Measurements from ENCODE around the gene NPBWR2.
A peak's percentile ranks its signal among the peaks of the same experiment; 100 is the strongest.

The NPBWR2 gene

DNA sequence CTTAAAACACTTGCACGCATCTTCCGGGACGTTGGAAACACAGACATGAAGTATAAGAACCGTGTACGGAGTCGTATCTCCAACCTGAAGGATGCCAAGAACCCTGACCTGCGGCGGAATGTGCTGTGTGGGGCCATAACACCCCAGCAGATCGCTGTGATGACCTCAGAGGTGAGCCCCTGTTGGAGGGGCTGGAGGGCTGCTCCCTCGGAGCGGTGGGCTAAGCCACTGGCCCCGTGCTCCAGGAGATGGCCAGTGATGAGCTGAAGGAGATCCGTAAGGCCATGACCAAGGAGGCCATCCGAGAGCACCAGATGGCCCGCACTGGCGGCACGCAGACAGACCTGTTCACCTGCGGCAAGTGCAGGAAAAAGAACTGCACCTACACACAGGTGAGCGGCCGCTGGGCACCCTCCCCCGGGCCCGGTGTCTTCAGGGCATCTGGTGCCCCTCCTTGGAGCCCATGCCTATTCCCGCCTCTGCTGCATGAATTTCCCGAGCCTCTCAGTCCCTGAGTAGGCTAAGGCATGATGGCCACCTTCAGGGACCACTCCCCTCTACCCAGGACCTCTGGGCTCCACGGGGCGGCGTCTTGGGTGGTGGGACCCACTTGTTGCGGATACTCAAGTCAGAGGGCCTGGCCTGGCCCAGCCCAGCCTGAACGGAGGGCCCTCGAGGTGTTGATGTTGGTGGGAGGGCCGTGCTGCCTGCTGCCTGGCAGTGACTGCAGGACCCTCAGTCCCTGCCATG lies 36.9 kb downstream of the NPBWR2 start:
- no peak for DNase-seq

- DNase-seq = no peak
These were observed 37.6 kb downstream of the NPBWR2 start for GRCh38 chr20:64069614-64070243.

- no peak for DNase-seq
These were observed 38.2 kb downstream of the NPBWR2 start for GRCh38 chr20:64069209-64069613.

- DNase-seq = no peak
These were observed 38.8 kb downstream of the NPBWR2 start for GRCh38 chr20:64068386-64069208.

GRCh38 chr20:64067733-64068307 lies 39.5 kb downstream of the NPBWR2 start:
- DNase-seq = no peak

DNA sequence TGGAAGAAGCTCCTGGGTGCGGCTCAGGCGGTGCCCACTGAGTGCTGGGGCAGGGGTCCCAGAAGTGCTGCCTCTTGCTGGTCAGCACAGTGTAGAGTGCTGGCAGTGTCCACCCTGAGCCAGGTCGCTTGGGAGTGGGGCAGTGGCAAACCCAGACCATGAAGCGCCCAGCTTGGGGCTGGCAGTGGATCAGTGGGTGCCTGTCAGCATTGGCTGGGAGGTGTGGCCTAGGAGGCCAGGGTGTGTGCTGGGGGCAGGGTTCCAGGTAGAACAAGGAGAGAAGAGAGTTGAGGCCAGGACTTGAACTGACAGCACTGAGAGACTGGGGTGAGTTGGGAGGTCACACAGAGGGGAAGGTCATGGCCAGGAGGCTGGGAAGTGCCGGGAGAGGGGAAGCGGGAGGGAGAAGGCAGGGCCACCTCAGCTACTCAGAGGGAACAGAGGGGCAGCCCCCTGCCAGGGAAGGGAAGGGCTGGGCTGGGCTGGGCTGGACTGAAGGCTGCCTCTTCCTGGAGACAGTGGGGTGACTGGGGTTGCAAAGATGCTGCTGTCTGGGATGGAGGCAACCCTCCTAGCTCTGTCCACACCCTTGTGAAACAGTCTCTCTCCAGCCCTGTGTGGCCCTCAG lies 40.2 kb downstream of the NPBWR2 start:
- no peak for DNase-seq

- no peak for DNase-seq
These were observed 41.4 kb downstream of the NPBWR2 start for GRCh38 chr20:64065974-64066343.

DNA sequence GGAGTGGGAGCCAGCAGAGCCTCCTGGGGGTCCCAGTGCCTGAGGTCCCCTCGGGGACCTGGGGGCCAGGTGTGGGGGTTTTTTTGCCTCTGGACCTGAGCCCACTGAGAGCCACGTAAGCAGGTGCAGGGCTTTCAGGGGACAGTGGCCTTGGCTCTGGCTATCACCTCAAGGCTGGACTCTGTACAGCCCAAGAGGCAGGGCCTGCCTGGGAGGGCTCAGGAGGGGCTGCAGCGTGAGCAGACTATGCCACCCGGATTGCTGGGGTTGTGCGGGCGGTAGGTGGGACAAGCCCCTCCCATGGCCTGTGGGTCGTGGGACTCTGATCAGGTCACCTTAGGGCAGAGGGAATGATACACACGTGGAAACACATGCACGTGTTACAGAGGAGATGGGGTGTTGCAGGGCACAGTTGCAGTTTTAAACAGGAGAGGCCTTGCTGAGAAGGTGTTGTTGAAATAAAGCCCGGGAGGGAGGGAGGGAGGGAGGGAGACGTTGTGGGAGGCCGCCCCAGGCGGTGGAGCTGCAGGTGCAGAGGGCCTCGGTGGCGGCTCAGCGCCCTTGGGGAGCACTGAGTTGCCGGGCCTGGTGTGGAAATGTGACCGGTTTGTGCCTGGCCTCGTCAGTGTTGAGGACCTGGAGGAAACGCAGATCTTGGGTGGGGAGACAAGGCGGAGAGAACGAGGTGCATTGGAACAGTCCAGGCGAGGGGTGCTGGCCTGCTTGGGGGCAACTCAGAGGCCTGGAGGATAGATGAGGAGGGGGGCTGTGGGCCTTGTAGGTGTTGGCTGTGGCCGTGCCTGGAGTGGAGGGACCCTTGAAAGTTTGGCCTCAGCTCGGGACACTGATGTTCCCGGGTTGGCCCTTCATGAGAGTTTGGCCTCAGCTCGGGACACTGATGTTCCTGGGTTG lies 42.0 kb downstream of the NPBWR2 start:
- no peak for DNase-seq

DNA sequence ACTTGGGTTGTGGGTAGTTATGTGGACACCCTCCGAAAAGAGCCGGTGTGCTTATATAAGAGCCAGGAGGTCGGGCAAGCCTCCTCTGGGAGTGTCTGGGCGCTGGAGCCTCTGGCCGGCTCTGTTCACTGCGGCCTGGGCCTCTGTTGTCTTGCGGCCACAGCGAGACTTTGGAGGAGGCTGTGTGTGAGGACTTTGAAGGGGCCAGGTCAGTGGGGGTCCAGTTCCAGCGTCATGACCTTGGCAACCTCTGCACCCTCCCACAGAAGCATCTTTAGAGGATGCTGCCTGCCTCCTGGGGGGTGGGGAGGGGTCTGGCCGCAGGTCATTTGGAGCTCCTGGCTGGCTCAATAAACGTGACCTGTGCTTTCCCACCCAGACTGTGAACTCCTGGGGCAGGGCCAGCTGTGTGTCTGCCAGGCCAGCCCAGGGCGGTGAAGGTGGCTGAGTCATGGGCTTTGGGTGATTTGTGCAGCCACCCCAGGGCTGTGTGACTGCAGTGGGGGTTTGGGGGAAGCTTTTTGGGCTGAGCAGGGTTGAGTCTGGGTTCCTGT lies 43.1 kb downstream of the NPBWR2 start:
- no peak for DNase-seq

DNA sequence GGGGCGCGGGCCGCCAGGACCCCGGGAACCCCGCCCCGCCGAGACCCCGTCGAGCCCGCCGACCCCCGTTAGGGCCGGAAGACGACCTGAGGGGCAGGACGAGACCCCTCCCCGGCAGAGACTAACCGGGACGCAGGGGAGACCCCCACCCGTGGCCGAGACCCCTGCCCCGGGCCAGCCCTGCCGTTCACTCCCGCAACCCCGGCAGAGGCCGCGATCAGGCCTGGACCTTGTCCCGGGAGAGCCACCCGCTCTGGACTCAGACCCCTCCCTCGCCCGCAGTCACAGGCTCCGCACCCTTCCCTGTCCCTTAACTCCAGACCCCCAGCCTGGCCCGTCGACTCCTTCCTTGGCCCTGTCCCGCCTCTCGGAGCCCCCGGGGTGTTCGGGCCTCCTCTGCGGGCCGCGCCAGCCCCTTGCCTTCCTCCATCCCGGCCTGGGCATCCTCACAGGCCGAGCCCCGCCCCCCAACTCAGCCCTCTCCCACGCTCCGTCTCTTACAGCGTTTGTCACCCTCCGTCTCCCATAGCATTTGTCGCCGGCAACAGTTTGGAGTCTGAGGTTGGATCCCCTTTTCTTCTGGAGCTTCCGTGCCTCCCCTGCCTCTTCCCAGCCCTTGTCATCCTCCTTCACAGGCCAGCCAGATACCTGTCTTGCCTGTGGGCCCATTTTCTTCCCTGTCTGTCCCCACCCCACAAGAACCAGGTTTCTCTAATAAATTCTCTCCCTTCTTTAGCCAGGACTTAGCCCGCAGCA lies 43.8 kb downstream of the NPBWR2 start:
- no peak for DNase-seq

GRCh38 chr20:64062596-64063388 lies 44.6 kb downstream of the NPBWR2 start, which contains the start of gene TCEA2:
TSS of gene TCEA2 (plus strand) at chr20:64063198. CDS start at chr20:64063313, 115 bp downstream.
- DNase-seq = peak; percentile 93

GRCh38 chr20:64062276-64062595 lies 45.1 kb downstream of the NPBWR2 start:
- no peak for DNase-seq

DNA sequence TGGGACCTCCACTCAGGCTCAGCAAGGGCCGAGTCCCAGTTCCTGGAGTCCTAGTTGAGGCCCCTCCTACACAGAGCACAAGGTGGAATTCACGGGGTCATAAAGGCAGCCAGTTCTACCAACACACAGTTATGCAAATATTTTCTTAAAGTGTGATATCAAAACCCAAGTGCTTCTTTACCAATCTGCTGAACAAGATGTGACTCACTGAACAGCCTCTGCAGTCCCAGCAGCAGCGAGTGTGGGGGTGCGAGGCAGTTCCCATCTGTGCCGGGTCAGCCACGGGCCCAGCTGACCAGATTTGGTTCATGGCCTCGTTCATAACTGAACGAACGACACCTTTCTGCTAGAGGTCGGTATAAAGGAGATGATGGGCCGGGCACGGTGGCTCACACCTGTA lies 48.8 kb downstream of the NPBWR2 start:
- DNase-seq = no peak

GRCh38 chr20:64057628-64058498 lies 49.5 kb downstream of the NPBWR2 start:
- DNase-seq = no peak

DNA sequence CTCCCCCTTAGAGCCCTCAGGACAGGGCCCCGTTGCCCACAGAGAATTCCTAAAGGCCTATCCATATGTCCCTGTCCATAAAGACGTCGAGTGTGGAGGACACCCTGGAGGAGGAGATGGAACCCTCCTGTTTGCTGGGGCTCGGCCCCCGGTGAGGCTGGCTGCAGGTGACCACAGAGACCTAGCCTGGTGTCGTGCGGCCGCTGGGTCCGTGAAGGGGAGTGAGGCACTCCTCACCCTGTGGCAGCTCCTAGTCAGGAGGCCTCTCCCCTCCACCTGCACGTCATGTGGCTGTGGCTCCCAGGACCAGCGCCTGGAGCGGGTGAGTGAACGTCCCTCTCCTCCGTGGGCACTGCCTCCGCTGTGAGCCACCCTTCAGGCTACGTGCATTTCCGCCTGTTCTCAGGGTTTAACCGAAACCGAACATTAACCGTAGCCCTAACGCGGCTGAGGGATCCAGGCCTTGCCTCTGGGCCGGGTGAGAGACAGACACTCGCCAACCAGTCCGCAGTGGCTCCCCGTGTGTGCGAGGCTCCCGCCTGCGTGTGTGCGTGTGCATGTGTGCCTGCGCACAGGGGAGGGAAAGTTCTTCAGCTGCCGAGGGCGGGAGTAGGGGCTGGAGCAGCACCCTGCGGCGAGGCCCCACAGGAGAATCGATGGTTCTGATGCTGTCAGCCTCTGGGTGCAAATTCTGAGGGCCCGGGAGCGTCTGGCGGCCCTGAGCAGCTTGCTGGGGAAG lies 50.3 kb downstream of the NPBWR2 start:
- no peak for DNase-seq

DNA sequence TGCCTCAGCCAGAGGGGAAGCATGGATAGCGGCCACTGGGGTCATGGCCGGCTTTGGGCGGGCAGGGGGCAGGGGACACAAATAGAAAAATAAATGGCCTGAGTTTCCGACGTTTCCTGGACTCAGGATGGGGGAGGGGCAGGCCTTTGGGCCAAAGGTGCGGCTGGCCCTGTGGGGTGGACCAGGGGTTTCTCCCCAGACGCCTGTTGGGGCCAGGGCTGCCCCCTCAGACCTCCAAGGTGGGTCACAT lies 50.8 kb downstream of the NPBWR2 start:
- DNase-seq = no peak

GRCh38 chr20:64055893-64056638 lies 51.3 kb downstream of the NPBWR2 start:
- no peak for DNase-seq

- DNase-seq = no peak
These were observed 51.9 kb downstream of the NPBWR2 start for GRCh38 chr20:64055396-64055892.

Data from NCI-H2227 treated with DMSO at 0.1 percent for 48 hours (cell line).